ENCODE results near the gene GID8.

DNA sequence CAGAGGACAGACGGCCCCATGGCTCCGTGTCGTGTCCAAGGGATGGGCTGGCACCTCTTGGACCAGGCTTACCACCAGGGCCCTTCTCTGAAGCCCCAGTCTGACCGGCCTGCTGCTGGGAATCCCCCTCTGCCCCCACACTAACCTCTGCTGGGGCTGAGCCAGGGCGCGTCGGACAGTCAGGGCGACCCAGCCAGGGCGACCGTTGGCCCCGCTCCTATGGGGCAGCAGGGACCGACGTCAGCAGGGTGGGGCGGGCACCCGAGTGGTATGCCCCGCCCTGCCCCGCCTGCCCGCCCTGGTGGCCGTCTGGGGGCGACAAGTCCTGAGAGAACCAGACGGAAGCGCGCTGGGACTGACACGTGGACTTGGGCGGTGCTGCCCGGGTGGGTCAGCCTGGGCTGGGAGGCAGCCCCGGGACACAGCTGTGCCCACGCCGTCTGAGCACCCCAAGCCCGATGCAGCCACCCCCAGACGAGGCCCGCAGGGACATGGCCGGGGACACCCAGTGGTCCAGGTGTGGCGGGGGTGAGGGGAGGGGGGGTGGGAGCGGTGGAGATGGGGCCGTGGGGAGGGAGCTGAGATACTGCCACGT lies 14.5 kb downstream of the GID8 start, which contains the start of gene SLC17A9:
- TF ChIP-seq, protein P1, sequence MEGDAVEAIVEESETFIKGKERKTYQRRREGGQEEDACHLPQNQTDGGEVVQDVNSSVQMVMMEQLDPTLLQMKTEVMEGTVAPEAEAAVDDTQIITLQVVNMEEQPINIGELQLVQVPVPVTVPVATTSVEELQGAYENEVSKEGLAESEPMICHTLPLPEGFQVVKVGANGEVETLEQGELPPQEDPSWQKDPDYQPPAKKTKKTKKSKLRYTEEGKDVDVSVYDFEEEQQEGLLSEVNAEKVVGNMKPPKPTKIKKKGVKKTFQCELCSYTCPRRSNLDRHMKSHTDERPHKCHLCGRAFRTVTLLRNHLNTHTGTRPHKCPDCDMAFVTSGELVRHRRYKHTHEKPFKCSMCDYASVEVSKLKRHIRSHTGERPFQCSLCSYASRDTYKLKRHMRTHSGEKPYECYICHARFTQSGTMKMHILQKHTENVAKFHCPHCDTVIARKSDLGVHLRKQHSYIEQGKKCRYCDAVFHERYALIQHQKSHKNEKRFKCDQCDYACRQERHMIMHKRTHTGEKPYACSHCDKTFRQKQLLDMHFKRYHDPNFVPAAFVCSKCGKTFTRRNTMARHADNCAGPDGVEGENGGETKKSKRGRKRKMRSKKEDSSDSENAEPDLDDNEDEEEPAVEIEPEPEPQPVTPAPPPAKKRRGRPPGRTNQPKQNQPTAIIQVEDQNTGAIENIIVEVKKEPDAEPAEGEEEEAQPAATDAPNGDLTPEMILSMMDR (IDR thresholded peaks at IDR 0.05; ENCODE audit: insufficient read depth, low read length, poor library complexity, severe bottlenecking), result no peak
- no peak for TF ChIP-seq EZH2phosphoT487 (conservative IDR thresholded peaks at IDR 0.05; ENCODE audit: low read length)

Data from SU-DHL-6 (cell line).